HG03565 (cell line): ENCODE measurements around the gene SLC6A13.
"Not testable (repeated sequence)": the region's sequence is repeated elsewhere in the genome, so short reads cannot be mapped to it uniquely, and the experiment has no call there.

Experiments
- ATAC-seq: cut with Tn5 transposase; IDR thresholded peaks from one replicate; pipeline ENCODE4 v1.9.1; 2021; ENCODE audit warnings: mild to moderate bottlenecking, moderate library complexity; ENCODE audit not compliant: unreplicated experiment

Gene SLC6A13

DNA sequence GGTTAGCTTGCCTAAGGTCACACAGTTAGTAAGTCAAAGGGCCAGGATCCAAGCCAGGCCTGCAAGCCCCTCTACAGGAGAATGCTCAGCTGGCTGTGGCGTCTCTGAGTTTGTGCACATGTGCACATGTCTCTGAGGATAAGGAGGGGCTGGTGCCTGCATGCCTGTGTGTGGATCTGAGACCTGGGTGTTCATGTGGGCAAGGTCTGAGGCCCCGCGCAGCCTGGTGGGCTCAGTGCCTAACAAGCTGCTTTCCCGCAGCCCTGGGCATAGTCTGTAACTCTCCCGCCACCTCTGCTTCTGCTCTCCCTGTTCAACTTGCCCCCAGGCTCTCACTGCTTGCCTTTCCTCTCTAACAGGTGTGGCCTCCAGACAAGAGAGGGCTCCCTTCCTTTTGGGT is 44.4 kb downstream of the SLC6A13 start:
- no peak for ATAC-seq

DNA sequence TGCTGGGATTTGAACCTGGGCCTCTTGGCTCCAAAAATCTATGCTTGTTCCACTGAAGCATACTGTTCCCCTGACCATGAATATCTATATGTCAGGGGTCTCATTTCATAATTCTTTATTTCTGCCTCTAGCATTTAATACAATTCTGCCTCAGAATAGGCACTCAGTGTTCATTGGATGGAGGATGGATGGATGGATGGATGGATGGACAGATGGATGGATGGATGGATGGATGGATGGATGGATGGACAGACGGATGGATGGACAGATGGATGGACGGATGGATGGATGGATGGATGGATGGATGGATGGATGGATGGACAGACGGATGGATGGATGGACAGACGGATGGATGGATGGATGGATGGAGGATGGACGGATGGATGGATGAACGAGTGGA is 45.6 kb downstream of the SLC6A13 start:
- ATAC-seq, result not testable (repeated sequence)

DNA sequence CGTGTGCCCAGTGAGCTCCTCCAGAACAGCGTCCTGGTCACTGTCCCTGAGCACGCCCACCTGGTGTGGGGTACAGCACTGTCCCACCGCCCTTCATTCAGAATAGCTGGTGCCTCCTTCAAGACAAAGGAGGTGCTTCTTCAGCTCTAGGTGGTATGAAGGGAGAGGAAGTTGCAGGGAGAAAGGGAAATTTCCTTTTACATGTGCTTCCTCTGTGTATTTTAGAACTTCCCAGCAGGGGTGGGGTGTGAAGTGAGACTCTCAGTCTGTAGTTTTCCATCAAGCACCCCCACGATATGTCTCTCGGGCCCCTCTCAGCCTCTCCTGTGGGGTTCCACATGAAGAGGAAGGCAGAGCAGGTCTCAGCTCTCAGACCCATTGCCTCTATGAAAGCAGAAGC is 47.5 kb downstream of the SLC6A13 start:
- ATAC-seq, result no peak

DNA sequence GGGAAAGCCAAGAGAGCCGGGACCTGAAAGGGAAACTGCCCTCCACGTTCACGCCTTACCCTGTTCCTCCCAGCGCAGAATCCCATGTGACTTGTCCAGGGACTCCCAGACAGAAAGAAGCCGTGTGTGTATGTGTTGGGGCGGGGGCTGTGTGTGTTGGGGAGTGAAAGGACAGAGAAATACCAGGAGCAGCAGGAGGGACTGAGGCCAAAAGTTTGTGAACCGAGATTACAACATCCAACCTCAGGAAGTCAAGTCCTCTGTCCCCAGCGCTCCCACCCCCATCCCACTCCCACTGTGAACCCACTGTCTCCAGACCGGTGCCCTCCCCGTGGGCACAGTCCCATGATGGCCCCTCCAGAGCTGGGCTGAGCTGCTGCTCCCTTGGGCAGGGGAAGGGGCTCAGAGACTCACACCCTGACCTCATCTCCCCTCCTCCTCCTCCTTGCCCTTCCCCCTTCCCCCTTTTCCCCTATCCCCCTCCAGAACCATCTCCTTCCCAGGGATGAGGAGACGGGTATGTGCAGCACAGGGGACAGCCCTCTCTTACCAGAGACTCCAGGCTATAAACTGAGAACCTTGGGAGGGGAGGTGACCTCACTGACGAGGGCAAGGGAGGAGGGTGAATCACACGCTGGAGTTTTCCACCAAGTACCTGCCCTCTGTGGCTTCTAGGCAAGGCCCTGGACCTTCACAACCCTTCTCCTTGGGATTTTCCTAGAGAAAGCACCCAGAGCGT is 48.5 kb downstream of the SLC6A13 start, which contains the start of gene SLC6A12:
Gene SLC6A12, minus strand, starts transcription at position 155 of the 739 bp plus-strand sequence. CDS start 4,171 bp downstream, outside the sequence.
- ATAC-seq, result no peak

DNA sequence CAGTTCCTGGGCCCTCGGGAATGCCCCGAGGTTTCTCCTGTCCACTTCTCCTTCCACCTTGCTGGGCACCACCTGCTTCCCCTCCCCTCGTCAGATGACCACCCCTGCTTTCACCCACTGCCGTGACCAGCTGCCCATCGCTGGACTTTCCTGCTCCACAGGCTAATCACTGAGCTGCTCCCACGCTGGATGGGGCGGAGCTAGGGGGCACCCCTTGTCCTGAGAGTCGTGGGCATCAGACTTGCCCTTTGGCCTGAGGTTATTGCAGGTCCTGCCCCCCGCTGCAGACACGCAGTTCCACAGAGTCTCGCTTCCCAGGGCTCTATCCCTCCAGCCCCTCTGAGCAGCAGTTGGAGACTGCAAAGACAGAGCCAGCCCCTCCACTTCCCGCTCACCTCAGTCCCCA is 49.1 kb downstream of the SLC6A13 start:
- ATAC-seq, result no peak

DNA sequence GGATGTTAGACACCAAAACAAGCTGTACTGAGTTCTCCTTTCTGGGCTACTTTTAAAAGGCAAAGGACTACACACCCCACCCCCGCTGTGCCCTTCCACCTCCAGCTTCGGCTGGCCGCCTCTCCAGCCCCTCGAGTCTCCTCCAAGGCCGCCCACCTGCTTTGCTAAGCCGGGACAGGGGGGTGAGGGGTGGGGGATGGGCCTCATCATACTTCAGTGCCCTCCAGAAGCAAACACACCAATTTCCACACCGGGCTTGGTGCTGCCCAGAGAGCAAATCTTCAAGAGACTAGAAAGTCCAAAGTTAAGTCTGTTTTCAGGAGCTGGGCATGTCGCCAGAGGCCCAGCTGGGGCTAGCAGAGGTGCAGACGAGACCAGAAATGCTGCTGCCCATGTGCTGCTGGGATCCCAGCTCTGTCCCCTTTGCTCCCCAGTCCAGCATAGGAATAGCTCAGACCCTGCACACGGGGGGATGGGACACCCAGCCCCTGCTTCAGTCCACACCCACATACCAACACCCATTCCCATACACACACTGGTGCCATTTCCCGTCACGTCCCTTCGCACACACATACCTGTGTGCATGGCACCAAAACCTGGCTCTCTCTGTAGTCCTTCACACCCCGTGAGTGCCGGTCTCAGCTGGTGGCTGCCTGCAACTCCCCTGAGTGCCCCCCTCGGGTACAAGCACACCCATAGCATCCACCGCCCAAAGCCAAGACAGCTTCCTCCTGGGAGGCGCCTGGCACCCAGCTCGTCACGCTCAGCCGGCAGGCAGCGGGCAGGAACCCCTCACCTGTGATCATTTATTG is 49.7 kb downstream of the SLC6A13 start:
- ATAC-seq, result no peak

DNA sequence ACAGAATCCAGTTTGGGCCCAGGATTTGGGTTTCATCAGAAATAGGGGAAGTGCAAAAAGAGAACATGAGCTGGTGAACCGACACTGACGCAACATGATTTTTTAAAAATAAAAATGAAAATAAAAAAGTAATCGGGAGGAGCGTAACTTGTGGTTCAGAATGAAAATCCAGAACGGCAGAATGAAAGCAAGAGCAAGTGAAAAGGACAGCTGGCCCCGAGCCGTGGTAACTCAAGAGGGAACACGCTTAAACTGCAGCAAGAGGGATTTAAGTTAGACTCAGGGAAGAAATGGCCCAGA is 50.3 kb downstream of the SLC6A13 start:
- ATAC-seq, result no peak

DNA sequence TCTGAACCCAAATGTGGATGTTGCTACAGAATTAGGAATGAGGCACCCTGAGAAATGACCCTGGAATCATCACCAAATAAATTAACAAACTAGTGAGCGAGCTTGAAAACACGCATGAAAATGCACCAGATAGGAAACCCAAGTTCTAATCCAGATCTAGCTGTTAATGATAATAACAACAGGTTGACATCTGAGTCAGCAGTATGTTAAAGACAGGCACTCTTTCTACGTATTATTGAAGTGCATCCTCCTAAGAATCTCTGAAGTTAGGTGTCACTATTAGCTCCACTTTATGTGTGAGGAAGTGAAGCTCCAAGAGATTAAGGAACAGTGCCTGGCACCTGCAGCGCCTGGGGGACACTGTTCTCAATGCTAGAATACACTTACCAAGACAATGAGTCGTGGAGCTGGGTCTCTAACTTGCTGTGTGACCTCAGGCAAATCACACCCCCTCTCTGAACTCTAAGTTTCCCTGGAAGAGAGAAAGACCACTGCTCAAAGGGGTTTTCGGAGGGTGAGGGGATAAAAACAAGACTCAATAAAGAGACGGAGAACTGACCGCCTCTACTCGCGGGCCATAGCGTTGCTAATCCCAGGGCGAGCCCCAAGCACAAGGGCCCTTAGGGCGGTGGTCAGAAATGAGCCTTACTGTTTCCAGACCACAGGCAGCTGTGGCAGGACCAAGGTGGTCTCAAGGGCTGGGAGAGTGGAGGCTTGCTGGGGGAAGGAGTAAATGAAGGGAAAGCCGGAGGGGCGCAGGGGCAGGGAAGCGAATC is 50.8 kb downstream of the SLC6A13 start:
- ATAC-seq, result no peak

DNA sequence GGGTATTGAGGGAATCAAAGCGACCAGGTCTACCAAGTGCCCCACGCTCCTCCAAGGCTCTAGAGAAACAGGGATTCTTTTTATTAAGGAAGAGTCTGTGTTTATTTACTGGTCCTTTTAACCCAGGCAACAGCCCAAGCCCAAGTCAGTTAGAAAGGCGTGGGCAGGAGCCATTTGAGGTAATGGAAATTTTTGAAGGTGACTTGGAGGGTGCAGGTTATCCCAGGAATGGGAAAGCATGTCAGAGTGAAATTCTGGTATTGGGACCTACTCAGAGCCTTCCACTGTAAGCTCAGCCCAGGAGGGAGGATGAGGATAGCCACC is 51.5 kb downstream of the SLC6A13 start:
- ATAC-seq, result no peak

DNA sequence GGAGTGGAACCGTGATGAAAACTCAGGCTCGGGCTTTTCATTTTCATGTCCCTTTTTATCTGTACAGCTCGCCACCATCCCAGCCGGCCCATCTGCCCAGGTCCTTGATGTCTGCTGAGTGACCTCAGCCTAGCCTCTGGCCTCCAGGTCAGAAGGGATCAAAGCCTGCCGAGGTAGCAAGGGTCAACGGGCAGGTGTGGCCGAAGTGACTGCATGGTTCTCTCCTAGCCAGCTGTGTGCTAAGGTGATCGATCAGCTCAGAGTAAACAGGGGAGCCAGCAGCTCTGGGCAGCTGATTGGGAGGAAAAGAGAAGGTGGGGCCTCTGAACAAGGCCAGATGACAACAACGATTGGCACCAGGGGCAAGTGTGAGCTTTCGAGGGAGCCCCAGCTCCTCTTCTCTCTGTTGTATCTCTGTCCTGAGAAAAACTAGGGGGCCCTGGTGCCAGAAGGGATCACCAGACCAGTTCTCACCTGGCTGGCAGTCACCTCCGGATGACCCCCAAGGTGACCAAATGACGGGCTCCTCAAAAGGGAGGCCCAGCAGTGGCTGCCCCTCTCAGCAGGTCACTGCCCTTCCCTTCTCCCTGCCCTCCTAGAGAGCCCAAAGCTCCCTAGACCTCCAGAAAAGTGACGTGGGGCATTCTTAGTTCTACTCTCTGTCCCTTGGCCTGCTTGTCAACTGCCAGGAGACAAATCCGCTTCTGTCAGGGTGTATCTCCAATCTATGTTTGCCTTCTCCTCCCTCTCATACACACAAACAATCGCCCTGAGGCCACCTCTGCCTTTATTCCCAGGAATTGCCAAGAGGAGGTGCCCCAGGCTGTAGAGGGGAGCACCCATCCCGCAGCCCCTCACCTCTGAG is 52.1 kb downstream of the SLC6A13 start:
- no peak for ATAC-seq

DNA sequence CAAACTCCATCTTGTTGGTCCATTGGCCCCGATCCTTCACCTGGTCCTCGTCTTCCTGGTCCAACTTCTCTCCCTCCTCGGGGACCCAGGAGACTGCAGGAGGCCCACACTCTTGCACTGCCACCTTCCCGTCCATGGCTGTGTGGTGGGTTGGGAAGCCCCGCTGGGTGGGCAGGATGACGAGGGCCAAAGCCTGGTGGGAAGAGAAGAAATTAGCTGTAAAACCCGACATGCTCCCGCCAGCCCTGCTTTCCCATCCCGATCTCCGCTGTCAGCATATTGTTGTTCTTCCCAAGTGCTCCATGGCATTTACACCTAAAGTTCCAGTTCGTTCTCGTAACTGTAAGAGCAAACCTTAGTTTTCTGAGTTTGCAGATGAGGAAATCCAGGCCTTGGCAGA is 52.8 kb downstream of the SLC6A13 start:
- no peak for ATAC-seq

DNA sequence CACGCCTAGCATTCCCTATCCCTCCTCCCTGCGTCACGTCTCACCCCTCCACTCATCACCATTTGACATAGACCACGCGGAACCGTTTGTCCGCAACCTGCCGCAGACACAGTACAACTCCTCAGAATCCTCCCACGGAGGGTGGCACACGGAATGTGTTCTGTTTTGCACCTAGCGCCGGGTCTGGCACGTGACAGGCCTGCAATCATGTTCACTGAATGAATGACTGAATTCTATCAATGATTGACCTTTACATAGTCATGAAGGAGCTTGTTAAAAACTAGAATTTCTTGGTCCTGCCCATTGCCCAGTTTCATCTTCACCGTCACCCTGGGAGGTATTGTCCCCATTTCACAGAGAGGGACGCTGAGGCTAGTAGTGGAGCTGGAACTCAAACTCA is 53.4 kb downstream of the SLC6A13 start:
- ATAC-seq, result no peak

DNA sequence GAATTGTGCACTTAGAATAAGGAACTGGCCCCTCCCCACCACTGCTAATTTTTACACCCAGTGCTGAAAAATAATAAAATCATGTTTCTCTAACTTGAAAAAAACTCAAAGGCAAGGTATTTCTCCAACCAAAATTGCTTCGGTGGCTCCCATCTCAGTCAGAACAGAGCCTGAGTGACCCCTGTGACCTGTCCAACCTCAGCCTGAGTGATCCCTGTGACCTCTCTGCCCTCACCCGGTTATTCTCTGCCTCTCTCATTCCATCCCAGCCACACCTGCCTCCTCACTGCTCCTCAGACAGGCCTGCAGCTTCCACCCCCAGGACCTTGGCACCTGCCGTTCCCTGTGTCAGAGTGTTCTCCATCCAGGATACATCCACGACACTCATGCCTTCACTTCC is 53.8 kb downstream of the SLC6A13 start:
- ATAC-seq, result no peak

DNA sequence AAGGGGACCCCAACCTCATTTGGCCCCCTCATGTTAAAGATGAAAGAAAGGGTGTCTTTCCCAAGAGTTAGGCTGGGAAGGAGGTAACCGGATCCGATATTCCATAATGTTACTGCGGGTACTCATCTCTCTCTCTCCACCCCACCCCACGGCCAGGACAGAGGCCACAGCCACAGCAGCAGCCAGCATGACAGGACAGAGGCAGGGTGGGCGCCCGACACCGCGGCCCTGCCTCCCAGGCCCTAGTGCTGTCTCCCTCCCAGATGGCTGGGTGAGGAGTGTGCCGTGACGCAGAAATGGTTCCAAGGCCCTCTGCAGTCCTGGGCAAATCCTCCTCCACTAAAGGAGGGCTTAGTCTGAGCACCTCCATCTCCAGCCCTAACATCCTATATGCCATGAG is 54.8 kb downstream of the SLC6A13 start:
- ATAC-seq, result no peak

DNA sequence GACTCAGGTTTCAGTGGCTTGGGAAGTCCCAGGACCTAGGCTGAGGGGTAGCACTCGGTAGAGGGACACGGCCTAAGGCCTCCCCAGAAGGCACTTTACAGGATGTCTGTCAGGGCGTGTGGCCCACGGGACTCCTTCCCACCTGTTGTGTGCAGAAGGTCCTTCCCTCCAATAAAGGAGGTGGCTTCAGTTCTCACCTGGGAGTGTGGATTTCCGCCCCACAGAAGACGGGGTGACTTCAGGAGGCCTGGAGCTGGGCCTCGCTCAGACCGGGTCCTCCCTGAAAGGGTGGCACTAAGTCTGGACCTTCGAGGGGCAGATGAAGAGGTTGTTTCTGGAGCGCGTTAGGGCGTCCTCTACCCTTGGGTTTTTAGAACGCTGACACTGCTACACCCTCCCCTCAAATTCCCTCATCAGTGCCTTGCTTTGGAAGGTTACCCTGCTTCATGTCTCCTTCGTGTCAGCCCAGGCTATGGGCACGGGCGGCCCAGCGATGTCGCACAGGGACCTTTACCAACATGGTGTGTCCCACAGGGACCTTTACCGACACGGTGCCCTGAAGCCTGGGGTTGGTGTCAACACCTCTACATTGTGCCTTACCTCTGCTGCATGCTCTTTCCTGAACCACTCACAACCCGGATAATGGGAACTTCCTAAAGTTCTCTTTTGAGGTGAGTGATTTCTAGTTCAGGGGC is 55.7 kb downstream of the SLC6A13 start:
- ATAC-seq, result no peak

DNA sequence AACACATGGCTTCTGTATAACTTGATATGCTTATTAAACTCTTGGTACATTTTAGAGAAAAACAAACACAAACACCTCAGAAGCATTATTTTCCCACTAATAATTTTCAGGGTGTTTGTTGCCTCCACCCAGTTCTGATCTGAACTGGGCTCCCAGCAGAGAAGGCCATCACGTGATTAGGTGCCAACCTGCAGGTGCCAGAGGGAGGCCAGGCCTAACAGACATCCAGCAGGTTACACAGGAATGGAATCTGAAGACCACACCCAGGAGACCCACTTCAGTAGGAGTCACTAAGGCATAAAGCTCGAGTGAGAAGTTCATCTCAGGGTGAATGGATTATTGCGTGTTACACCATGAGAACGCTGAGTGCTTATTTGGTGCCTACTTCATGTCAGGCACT is 57.6 kb downstream of the SLC6A13 start:
- no peak for ATAC-seq

DNA sequence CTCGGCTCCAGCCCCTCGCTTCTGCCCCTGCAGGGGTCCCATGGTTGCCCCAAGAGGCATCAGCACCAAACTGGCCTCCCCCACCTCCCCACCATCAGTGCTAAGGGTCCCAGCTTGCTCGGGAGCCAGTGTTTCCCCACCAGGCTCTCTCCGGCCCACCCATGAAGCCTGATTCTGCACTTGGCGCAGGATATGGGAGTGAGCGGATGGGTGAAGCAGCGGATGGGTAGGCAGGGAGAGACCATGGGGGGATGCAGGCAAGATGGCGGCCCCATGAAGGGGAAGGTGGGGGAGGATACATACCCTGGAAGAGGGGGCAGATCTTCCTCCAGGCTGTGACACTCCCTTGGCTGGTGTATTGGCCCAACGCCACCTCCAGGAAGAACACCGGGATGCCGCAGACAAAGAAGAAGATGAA is 58.4 kb downstream of the SLC6A13 start:
- no peak for ATAC-seq

DNA sequence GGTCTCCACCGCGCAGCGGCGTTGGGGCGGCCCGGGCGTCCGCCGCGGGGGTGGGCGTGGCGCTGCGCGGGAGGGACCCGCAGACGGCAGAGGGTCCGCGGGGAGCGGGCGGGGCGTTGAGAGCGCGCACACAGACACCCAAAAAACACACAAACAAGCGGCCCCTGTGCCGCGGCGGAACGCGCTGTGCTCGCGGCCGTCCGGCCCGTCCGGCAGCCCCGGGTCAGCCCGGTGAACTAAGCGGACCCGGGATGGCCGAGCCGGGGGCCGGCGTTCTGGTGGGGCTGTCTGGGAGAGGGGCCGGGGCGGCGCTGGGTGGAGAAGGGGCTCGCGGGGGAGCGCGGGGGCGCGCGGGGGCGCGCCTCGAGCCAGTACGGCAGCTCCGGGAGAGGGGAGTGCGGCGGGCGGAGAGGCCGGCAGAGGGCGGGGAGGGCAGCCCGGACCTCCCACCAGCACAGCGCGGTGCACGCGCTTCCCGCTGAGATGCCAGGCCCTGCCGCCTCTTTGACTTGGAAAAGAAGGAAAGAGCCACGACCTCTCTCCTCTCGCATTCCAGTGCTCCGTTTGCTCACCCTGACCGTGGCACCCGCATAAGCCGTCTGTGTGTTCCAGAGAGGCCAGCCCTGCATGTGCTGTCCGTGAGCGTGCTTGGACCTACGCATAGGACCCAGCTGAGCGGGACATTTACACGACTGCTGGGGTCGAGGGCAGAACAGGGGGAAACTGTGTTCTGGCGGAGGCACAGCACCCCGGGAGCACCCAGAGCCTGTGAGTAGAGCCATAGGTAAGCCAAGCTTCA is 59.0 kb downstream of the SLC6A13 start:
- no peak for ATAC-seq

DNA sequence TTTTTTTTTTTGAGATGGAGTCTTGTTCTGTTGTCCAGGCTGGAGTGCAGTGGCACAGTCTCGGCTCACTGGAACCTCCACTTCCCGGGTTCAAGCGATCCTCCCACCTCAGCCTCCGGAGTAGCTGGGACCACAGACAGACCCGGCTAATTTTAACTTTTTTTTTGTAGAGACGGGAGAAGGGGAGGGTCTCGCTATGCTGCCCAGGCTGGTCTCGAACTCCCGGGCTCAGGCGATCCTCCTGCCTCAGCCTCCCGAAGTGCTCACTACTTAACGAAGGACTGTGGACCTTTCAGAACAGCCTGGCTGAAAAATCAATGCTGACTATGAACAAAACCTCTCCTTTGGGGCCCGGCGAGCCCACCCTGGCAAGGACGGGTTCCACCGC is 59.6 kb downstream of the SLC6A13 start:
- ATAC-seq, result no peak
